HepG2 (cell line): Measurements from ENCODE around the gene ZBTB26. TPM values are rescaled to one million over a fixed set of nuclear protein-coding genes. Genes with fewer than 3 reads are reported as not detected.

Experiments used
- ATAC-seq: fragments of 200-7000 bp; cut with Tn5 transposase; 3 replicates; pipeline ENCODE4 v1.9.1; 2020; ENCODE audit warnings: mild to moderate bottlenecking, moderate library complexity
- BruUV-seq: library from RNA; stranded (reverse); fragments of 400-500 nt; replicated peaks from 2 replicates; lab custom pipeline; 2021; lab: Mats Ljungman, UMichigan
- CTCF ChIA-PET: fragments of 300-600 bp; formaldehyde crosslinking; extraction: SDS; loops from one replicate; lab custom pipeline; 2021; ENCODE audit warnings: low total read pairs, inconsistent platforms, low intra/inter-chr PET ratio; lab: Yijun Ruan, JAX
- POLR2A ChIA-PET: fragments of 350-600 bp; sonication (Branson Sonifier 250); formaldehyde crosslinking; loops from one replicate; lab custom pipeline; 2020; ENCODE audit warnings: antibody characterized with exemption, inconsistent platforms; lab: Yijun Ruan, JAX
- DNase-seq: peaks from one replicate; pipeline ENCODE4 v3.0.0-alpha.2; 2015; ENCODE audit warnings: low spot score
- FAIRE-seq: peaks from 3 replicates; lab custom pipeline; 2011; peaks lifted over from hg19 to GRCh38; lab: Jason Lieb, UNC
- H2AFZ ChIP-seq: one replicate; pipeline ENCODE4 v1.6.1; 2011; ENCODE audit warnings: low read length, inconsistent platforms
- H3K27ac ChIP-seq: fragments of 300-600 bp; 3 replicates; pipeline ENCODE4 v1.8.0; 2011; ENCODE audit warnings: mixed run types, mild to moderate bottlenecking, mixed read lengths, low read length, inconsistent platforms; ENCODE audit not compliant: insufficient read depth; ENCODE audit errors: extremely low read length
- H3K27me3 ChIP-seq, 2 experiments: fragments of 200-600 bp in 1 of 2; 2 replicates in 1 of 2; 3 replicates in 1 of 2; pipeline versions ENCODE4 v1.6.0 to v1.8.0; 2011; ENCODE audit warnings: low read length in 2 of 2, mild to moderate bottlenecking in 2 of 2, moderate library complexity in 2 of 2, inconsistent platforms in 1 of 2; ENCODE audit not compliant: insufficient read depth in 2 of 2, control insufficient read depth in 1 of 2
- H3K36me3 ChIP-seq, 2 experiments: fragments of 200-600 bp in 1 of 2; replicated peaks in 1 of 2; 2 replicates in 1 of 2; 3 replicates in 1 of 2; pipeline versions ENCODE4 v1.5.1 to v1.8.0; 2011; ENCODE audit warnings: low read length in 2 of 2, inconsistent platforms in 1 of 2; ENCODE audit not compliant: insufficient read depth in 2 of 2, control insufficient read depth in 1 of 2
- H3K4me1 ChIP-seq: 2 replicates; pipeline ENCODE4 v1.5.1; 2012; ENCODE audit warnings: low read length, inconsistent platforms; ENCODE audit not compliant: insufficient read depth
- H3K4me2 ChIP-seq: 2 replicates; pipeline ENCODE4 v1.6.0; 2011; ENCODE audit warnings: low read depth, low read length, inconsistent platforms
- H3K4me3 ChIP-seq, 3 experiments: fragments of 200-600 bp in 1 of 3; sonication (generic), shearing (Covaris generic) in 1 of 3; replicated peaks in 1 of 3; 2 replicates each; pipeline ENCODE4 v1.5.1; 2011 to 2016; ENCODE audit warnings: low read length in 3 of 3, inconsistent platforms in 2 of 3, low read depth in 2 of 3, mild to moderate bottlenecking in 2 of 3, control low read depth in 1 of 3, mixed read lengths in 1 of 3; ENCODE audit not compliant: insufficient read depth in 1 of 3
- H3K79me2 ChIP-seq: one replicate; pipeline ENCODE4 v1.6.1; 2011; ENCODE audit warnings: low read length, inconsistent platforms; ENCODE audit not compliant: insufficient read depth
- H3K9ac ChIP-seq: 2 replicates; pipeline ENCODE4 v1.6.0; 2011; ENCODE audit warnings: mild to moderate bottlenecking, low read depth, low read length, inconsistent platforms; ENCODE audit not compliant: insufficient read depth
- H3K9me3 ChIP-seq: 2 replicates; pipeline ENCODE4 v1.5.1; 2012; ENCODE audit warnings: mild to moderate bottlenecking, low read length
- H4K20me1 ChIP-seq: 2 replicates; pipeline ENCODE4 v1.6.0; 2011; ENCODE audit warnings: inconsistent platforms, mild to moderate bottlenecking, low read length, moderate library complexity; ENCODE audit not compliant: insufficient read depth
- CCDC6 ChIP-seq: sonication (generic); formaldehyde crosslinking; IDR thresholded peaks from 2 replicates; pipeline ENCODE4 v1.8.1; 2022; ENCODE audit warnings: mild to moderate bottlenecking, missing genetic modification reagents, moderate library complexity
- HNRNPK ChIP-seq: fragments of 200-400 bp; formaldehyde crosslinking; IDR thresholded peaks from 2 replicates; pipeline ENCODE4 v1.6.1; 2018; ENCODE audit warnings: low read length, low read depth, moderate library complexity, mild to moderate bottlenecking; ENCODE audit not compliant: poor library complexity, severe bottlenecking
- MBD4 ChIP-seq: IDR thresholded peaks from 2 replicates; pipeline ENCODE4 v1.6.1; 2012; ENCODE audit warnings: low read length, inconsistent platforms, borderline replicate concordance
- MED13 ChIP-seq: sonication (generic); formaldehyde crosslinking; IDR thresholded peaks from 2 replicates; pipeline ENCODE4 v1.5.0; 2020; ENCODE audit warnings: missing genetic modification reagents
- ZNF598 ChIP-seq: sonication (generic); formaldehyde crosslinking; IDR thresholded peaks from 2 replicates; pipeline ENCODE4 v1.5.1; 2020; ENCODE audit warnings: mild to moderate bottlenecking, missing genetic modification reagents, borderline replicate concordance
- WGBS: methylation state at CpG from one replicate; pipeline ENCODE4 v1.1.6; 2017; ENCODE audit warnings: low lambda C conversion rate; 5-methylcytosine and 5-hydroxymethylcytosine counted together
- in situ Hi-C: cut with HindIII; loops from 2 replicates; pipeline ENCODE4 v1.10.0; 2017; ENCODE audit warnings: low pct_unique_long_range_greater_than_20kb; ENCODE audit not compliant: extremely low pct_ligation_motif_present
- intact Hi-C: fragments of 100-400 bp; cut with micrococcal nuclease; formaldehyde crosslinking; loops from one replicate; pipeline ENCODE4 v1.10.0; 2022; ENCODE audit not compliant: unreplicated experiment
- polyA plus RNA-seq, 8 experiments: library from polyadenylated mRNA; depleted of rRNA in 3 of 8; stranded (reverse) in 7 of 8; unstranded in 1 of 8; fragments of >200 nt; fragmentation: Illumina TruSeq in 4 of 8; extraction: Trizol in 4 of 8; gene quantifications; 2 replicates each; pipeline versions ENCODE4 v1.2.1 to v1.2.3, GENCODE V29; 2011 to 2016; ENCODE audit warnings: low read depth in 4 of 8, missing spikeins in 1 of 8, mixed read lengths in 1 of 8; ENCODE audit not compliant: insufficient read depth in 1 of 8
- small RNA-seq, 3 experiments: library from RNA; depleted of rRNA; stranded (forward); fragments of <200 nt; gene quantifications; one replicate each; pipeline ENCODE3, GENCODE V24; 2012; ENCODE audit warnings: low read depth in 2 of 3, low replicate concordance in 1 of 3; ENCODE audit not compliant: insufficient read length in 3 of 3, insufficient read depth in 2 of 3
- total RNA-seq, 5 experiments: library from RNA; depleted of rRNA; stranded (reverse); fragments of >200 nt; fragmentation: Illumina TruSeq; extraction: Trizol; gene quantifications; 2 replicates each; pipeline ENCODE4 v1.2.3, GENCODE V29; 2016; ENCODE audit warnings: low read depth in 1 of 5

ZBTB26 gene
- total and polyA plus RNA-seq, 2 of the 13 experiments (the other 11 are each of a cell fraction or from before 2014, with no cell fraction given), result 4.5 to 8.6 TPM

DNA sequence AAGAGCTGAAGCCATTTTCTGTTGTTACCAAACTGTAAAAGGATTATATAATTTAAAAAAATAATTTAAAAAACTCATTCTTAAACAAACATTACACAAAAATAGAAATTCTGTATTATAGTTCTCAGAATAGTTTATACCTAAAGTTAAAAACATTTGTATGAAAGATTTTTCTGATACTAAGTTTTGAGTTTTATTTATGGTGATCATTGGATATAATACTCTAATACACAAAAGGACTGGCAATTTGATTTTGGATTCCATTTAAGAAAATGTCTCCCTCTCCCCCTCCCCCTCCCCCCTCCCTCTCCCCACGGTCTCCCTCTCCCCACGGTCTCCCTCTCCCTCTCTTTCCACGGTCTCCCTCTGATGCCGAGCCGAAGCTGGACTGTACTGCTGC lies 65.2 kb downstream of the ZBTB26 start:
- H3K9me3 ChIP-seq, result no peaks in the 10 kb centered on the region
- no peaks in the 10 kb centered on the region for H4K20me1 ChIP-seq
- ChIA-PET CTCF (no interaction called here), POLR2A (no interaction called here)
- no peaks in the 10 kb centered on the region for H3K27me3 ChIP-seq
- intact Hi-C loops, result no loop called here
- H3K36me3 ChIP-seq, result peaks cover 3 to 16% of the 10 kb centered on the region in 2 experiments; a peak in 3 of 5 replicates
- H3K79me2 ChIP-seq, result no peaks in the 10 kb centered on the region
- H3K4me1 ChIP-seq, result peaks cover 4% of the 10 kb centered on the region
- no peak overlapping the region for H3K4me3 ChIP-seq
- no peak overlapping the region for H3K9ac ChIP-seq
- no peak for ATAC-seq
- TF ChIP-seq MBD4 (no peak), ZNF598 (CRISPR knock-in tag) (no peak), HNRNPK (peak; percentile 87), MED13 (no peak), CCDC6 (no peak)
- BruUV-seq, result no TSS peak
- FAIRE-seq, result no peak
- 95% methylated on average over 5 of the region's 5 CpGs for WGBS
- H2AFZ ChIP-seq, result no peak overlapping the region
- in situ Hi-C loops, result no loop called here
- DNase-seq, result no peak
- H3K27ac ChIP-seq, result no peak overlapping the region
- no peak overlapping the region for H3K4me2 ChIP-seq

Small RNA genes within 50 kb of the gene (small RNA-seq; reads per million reads assigned to genes)
- 0 reads per million in 3 experiments for gene RNY1P15
- gene SNORD90, result 113 to 755 (median 122) reads per million in 3 experiments

Other genes starting within 250 kb of the ZBTB26 start
- not detected in 2 replicates for gene OR1L4, start 207.5 kb downstream of the ZBTB26 start, total RNA-seq (2016; rRNA removed; fragmentation: Illumina TruSeq; extraction: Trizol)
- gene OR1L4, start 207.5 kb downstream of the ZBTB26 start, polyA plus RNA-seq (2011; rRNA removed), result not detected in 2 replicates
- gene OR1L6, start 189.2 kb downstream of the ZBTB26 start, total RNA-seq (2016; rRNA removed; fragmentation: Illumina TruSeq; extraction: Trizol), result not detected in 2 replicates
- not detected in 2 replicates for gene OR1L6, start 189.2 kb downstream of the ZBTB26 start, polyA plus RNA-seq (2011; rRNA removed)
- gene OR5C1, start 142.6 kb downstream of the ZBTB26 start, total RNA-seq (2016; rRNA removed; fragmentation: Illumina TruSeq; extraction: Trizol), result not detected in 2 replicates
- not detected in 2 replicates for gene OR5C1, start 142.6 kb downstream of the ZBTB26 start, polyA plus RNA-seq (2011; rRNA removed)
- gene OR1K1, start 131.4 kb downstream of the ZBTB26 start, total RNA-seq (2016; rRNA removed; fragmentation: Illumina TruSeq; extraction: Trizol), result not detected in 2 replicates
- not detected in 2 replicates for gene OR1K1, start 131.4 kb downstream of the ZBTB26 start, polyA plus RNA-seq (2011; rRNA removed)
- gene PDCL, start 102.9 kb downstream of the ZBTB26 start, total RNA-seq (2016; rRNA removed; fragmentation: Illumina TruSeq; extraction: Trizol), result 21.6 and 35.2 TPM in 2 replicates
- 4.8 and 6.1 TPM in 2 replicates for gene PDCL, start 102.9 kb downstream of the ZBTB26 start, polyA plus RNA-seq (2011; rRNA removed)
- gene RC3H2, start 26.2 kb downstream of the ZBTB26 start, total RNA-seq (2016; rRNA removed; fragmentation: Illumina TruSeq; extraction: Trizol), result 36.4 and 42.5 TPM in 2 replicates
- gene RC3H2, start 26.2 kb downstream of the ZBTB26 start, polyA plus RNA-seq (2011; rRNA removed), result 20.3 and 21.0 TPM in 2 replicates
- gene ZBTB6, start 18.2 kb downstream of the ZBTB26 start, total RNA-seq (2016; rRNA removed; fragmentation: Illumina TruSeq; extraction: Trizol), result 7.1 and 12.1 TPM in 2 replicates
- gene ZBTB6, start 18.2 kb downstream of the ZBTB26 start, polyA plus RNA-seq (2011; rRNA removed), result 3.1 and 3.7 TPM in 2 replicates
- gene RABGAP1, start 9.5 kb upstream of the ZBTB26 start, total RNA-seq (2016; rRNA removed; fragmentation: Illumina TruSeq; extraction: Trizol), result 19.1 and 26.4 TPM in 2 replicates
- gene RABGAP1, start 9.5 kb upstream of the ZBTB26 start, polyA plus RNA-seq (2011; rRNA removed), result 16.8 and 19.3 TPM in 2 replicates
- 0.29 TPM in 1 of 2 replicates, not detected in the other for gene GPR21, start 102.2 kb upstream of the ZBTB26 start, total RNA-seq (2016; rRNA removed; fragmentation: Illumina TruSeq; extraction: Trizol)
- 0.18 and 0.32 TPM in 2 replicates for gene GPR21, start 102.2 kb upstream of the ZBTB26 start, polyA plus RNA-seq (2011; rRNA removed)